ENCODE results near the gene UNC5B. TPM values are rescaled to one million over a fixed set of nuclear protein-coding genes. Genes with fewer than 3 reads are reported as not detected.

The UNC5B gene
- total RNA-seq = 5.3 TPM

DNA sequence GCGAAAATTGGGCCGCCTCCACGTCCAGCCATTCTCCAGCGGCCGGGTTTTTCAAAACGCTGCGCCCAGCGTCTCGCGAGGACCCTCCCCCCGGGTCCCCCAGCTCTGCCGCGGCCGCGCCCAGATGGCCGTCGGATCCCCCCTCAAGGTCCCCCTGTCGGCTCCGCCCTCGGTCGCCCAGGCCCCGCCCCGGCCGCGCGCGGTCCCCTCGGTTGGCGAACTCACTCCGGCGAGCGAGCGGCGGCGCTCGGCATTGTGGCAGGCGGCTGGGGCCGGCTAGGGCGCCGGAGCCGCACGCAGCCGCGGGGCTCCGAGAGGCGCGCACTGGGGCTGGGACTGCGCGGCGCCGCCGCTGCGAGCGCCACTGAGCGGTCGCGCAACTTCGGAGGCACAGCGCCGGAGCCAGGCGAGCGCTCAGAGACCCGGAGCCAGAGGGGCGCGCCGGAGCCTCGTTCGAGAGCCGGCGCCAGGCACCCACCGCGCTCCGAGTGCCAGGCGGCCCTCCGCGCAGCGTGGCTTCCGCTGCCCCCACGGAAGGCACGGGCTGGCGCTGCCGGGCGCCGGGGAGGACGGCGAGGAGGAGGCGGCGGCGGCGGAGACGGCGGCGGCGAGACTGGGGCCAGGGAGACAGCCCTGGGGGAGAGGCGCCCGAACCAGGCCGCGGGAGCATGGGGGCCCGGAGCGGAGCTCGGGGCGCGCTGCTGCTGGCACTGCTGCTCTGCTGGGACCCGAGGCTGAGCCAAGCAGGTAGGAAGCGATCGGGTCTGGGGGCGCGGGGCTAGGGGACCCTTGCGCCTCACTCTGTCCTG lies at the start of gene UNC5B:
TSS of gene UNC5B (plus strand) at position 253 of the 809 bp plus-strand sequence. CDS start at position 669, 416 bp downstream.

DNA sequence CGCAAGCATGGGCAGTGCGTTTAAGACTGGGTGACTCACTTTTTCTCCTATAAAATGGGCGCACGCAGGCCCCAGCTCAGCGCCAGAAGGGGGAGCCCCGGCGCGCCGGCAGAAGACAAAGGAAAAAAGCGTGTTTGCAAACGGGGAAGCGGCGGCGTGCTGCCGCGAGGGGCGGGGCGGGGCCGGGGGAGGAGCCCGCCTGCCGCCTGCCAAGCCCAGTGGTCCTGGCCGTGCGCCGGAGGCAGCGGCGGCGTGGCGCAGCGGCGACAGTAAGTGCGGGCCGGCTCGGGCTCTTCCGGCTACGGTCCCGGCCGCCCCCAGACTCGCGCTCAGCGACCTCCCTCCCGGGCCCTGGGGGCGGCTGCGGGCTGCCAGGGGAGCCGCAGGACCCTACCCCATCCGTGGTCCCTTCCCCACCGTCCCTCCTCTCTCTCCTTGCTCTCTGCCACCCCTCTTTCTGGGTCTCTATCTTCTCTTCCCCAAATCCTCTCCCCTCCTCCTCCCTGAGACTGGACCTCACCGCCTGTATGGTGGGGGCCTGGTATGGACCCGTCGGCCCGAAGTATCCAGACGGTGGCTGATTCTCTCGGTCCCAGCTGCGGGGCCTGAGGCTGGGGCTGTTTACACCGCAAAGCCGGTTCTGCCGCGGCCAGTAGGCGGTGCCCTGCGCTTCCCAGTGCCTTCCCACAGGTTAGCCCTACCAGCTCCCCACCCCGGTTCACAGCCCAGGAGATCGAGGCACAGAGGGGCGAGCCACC lies 106.9 kb downstream of the UNC5B start, which contains the start of gene SLC29A3:
TSS of gene SLC29A3 (plus strand) at position 218 of the 758 bp plus-strand sequence. CDS start at position 269, 51 bp downstream.

Other genes starting within 250 kb of the UNC5B start
- 2.8 TPM for gene SLC29A3, start 106.7 kb downstream of the UNC5B start, total RNA-seq
- gene CDH23, start 184.3 kb downstream of the UNC5B start, total RNA-seq = 7.2 TPM

Measured in parietal lobe (tissue), 1 donor.